Hematopoietic multipotent progenitor cell treated with erythropoietin and hydrocortisone succinate and interleukin-3 and kit ligand, for 15 days (in vitro differentiated cells): ENCODE data around the gene BEST4.
"Not testable (repeated sequence)": the region's sequence is repeated elsewhere in the genome, so short reads cannot be mapped to it uniquely, and the experiment has no call there.

Source experiments
- DNase-seq: peaks from one replicate; pipeline ENCODE4 v3.0.0-alpha.2; 2015; ENCODE audit warnings: low spot score

Gene BEST4

GRCh38 chr1:44802306-44803061 lies 14.5 kb upstream of the BEST4 start:
- no peak for DNase-seq

DNA sequence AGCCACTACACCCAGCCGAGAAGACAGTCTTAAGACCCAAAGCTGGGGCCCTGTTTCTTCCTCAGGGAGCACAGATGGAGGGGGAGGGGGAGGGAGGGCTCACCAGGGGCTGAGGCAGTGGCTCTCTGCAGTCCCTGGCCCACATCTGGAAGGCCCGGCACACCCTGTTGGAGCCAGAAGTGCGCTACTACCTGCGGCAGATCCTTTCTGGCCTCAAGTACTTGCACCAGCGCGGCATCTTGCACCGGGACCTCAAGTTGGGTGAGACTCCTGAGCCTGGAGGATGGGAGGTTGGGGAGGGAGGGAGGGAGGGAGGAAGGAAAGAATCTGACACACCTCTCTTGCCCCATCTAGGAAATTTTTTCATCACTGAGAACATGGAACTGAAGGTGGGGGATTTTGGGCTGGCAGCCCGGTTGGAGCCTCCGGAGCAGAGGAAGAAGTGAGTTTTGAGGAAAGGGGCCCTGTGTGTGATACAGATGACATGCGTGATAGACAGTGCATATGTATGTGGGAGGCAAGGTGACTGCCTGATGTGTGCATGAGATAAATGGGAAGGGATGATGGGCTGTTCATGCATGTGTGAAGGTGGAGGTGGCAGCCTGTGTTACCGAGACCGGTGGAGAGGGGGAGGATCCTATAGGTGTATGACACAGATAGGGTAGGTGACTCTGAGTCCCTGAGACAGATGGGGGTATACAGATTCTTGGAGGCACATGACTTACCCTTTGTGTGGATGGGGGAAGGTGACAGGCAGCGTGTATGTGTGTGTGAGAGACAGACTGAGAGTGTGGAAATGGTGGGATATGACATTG lies 13.7 kb upstream of the BEST4 start:
- DNase-seq: no peak

- DNase-seq: peak; percentile 98
Measured at GRCh38 chr1:44799770-44800584, 12.0 kb upstream of the BEST4 start, which contains the start of gene PLK3. Gene PLK3 (plus strand): TSS chr1:44800377. CDS start chr1:44800464, 87 bp downstream.

GRCh38 chr1:44798481-44799365 lies 10.8 kb upstream of the BEST4 start:
- DNase-seq: no peak

DNA sequence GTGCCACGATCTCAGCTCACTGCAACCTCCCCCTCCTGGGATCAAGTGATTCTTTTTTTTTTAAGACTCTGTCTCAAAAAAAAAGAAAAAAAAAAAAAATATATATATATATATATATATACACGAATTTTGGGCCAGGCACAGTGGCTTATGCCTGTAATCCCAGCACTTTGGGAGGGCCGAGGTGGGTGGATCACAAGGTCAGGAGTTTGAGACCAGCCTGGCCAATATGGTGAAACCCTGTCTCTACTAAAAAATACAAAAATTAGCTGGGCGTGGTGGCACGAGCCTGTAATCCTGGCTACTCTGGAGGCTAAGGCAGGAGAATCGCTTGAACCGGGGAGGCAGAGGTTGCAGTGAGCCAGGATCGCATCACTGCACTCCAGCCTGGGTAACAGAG lies 9.9 kb upstream of the BEST4 start:
- not testable (repeated sequence) for DNase-seq

GRCh38 chr1:44792736-44793502 lies 4.9 kb upstream of the BEST4 start:
- no peak for DNase-seq

DNA sequence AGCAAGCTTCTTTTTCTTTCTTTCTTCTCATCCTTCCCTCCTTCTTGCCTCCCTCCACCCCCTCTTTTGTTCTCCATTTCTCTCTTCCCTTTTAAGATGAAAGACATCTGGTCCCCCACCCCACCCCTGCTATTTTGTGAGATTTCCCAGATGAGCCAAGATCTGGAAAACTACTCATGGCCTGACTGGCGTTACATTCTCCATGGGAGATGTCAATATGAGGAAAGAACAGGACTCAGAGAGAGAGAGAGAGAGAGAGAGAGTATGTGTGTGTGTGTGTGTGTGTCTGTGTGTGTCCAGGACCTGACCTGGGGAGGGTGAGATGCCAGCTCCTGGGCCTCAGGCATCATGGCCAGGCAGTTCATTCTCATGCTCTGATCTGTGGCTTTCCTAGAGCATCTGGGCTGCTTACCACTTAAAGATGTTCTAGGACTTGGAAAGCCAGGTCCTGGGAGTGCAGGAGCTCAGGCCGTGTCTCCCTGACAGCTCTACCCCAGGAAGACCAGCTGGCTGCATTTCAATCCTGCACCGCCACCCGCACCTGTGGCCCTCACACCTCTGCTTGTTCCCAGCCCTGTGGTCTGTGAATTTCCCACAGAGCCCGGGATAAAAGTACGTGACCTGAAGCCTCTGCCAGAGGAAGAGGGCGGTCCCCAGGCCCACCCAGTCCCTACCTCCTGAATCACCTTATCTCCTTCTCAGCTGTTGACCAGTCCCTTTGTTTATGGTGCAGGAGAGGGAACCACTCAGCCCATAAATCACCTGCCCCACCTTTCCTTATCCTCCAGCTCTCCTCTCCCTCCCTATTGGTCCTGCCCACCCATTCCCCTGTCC lies 3.2 kb upstream of the BEST4 start:
- no peak for DNase-seq

- no peak for DNase-seq
Measured at GRCh38 chr1:44787506-44787905, 464 bp downstream of the BEST4 start.

DNA sequence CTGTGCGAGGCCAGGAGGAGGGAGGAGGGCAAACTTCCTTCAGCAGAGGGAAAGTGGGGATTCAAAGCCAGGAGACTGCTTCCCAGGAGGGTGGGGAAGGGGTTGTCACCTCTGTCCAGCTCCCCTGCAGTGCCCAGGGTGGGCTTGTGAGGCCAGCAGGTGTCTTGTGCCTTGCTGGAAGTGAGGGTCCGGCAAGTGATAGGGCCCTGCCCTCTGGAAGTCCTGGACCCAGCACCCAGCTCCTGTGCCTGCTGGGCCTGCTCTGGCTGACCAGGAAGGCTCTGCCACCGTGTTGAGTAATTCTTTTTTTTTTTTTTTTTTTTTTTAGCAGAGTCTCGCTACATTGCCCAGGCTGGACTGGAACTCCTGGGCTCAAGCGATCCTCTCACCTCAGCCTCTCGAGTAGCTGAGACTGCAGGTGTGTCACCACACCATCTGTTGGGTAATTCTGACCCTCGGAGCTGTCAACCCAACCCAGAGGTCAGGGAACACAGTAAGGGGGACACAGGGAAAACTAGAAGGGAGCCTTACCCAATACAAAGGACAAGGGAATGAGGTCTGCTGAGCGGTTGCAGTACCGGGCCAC lies 1.0 kb downstream of the BEST4 start:
- DNase-seq: no peak

DNA sequence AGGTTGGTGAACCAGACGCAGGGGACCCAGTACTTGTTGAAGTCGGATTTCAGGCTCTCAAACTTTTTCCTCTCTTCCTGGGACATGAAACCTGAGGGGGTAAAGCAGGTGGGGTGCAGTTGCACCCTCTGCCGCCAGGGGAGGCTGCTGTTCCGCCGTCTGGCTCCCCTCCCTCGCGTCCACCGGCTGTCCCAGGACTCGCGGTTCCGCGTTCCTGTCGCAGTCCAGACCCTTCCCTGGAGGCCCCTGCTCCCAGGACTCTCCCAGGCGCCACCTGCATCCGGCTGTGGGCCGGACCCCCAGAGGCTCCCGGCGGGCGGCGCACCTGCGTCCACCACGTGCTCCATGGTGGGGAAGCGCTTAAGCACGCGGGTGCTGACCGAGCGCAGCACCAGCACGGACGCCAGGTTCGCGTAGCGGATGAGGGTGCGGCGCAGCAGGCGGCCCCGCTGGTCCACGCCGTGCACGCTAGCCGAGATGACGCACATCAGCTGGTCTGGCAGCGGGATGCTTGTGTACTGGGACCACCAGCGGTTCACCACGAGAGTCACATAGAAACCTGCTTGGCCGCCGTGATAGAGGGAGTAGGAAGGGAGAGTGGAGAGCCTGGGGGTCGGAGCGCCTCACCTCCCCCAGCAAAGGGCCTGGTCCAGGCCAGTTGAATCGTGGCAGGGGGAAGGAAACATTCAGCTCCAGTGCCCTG lies 1.7 kb downstream of the BEST4 start:
- DNase-seq: peak; percentile 72

DNA sequence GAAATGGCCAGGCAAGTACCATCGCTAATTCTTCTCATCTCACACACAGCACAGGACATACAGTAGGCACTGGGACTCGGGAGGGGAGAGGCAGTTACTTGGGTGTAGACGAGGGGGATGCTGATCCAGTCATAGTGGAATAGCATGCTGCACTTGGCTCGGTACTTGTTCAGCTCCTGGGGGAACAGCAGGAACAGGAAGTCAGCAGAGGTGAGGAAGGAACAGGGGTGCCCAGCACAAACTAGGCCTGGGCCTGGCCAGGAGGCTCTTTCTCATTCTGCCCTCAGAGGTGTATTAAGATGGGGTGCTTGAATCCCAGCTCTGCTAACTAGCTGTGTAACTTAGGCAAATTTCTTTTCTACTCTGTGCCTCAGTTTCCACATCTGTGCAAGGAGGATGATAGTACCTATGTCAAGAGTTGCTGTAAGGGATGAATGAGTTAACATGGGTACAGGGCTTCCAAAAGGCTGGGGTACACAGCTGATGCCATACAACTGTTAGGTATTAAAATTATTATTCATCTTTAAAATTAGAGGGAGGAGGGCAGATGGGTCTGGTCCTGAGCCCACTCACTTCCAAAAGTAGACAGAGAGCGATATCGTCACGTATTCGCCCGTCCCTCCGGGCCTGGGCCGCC lies 2.4 kb downstream of the BEST4 start:
- no peak for DNase-seq

GRCh38 chr1:44785029-44785380 lies 3.0 kb downstream of the BEST4 start:
- no peak for DNase-seq

- DNase-seq: no peak
Measured at GRCh38 chr1:44784094-44785028, 3.6 kb downstream of the BEST4 start.

- DNase-seq: no peak
Measured at GRCh38 chr1:44783697-44784093, 4.3 kb downstream of the BEST4 start.

- DNase-seq: no peak
Measured at GRCh38 chr1:44780583-44781121, 7.3 kb downstream of the BEST4 start.

GRCh38 chr1:44778705-44779576 lies 9.0 kb downstream of the BEST4 start:
- no peak for DNase-seq
